Measurements from ENCODE around the gene DGCR6L. TPM values are rescaled to one million over a fixed set of nuclear protein-coding genes. Genes with fewer than 3 reads are reported as not detected.
"Not testable (repeated sequence)": the region's sequence is repeated elsewhere in the genome, so short reads cannot be mapped to it uniquely, and the experiment has no call there.

Gene DGCR6L
- total and polyA plus RNA-seq, 2 donors from 2014 or later = 35.3 to 137 TPM

- Histone ChIP-seq H3K27me3 (ENCODE audit: control insufficient read depth, insufficient read depth, low read length) (no peaks in the 10 kb centered on the region), H3K9me3 (ENCODE audit: control insufficient read depth in 2 of 3, insufficient read depth in 1 of 3, low read length in 3 of 3) (no peaks in the 10 kb centered on the region), H3K4me3 (ENCODE audit: low read length in 3 of 3) (no peak overlapping the region), H3K36me3 (ENCODE audit: control insufficient read depth in 2 of 3, insufficient read depth in 3 of 3, low read length in 3 of 3) (no peaks in the 10 kb centered on the region), H3K27ac (ENCODE audit: low read depth in 2 of 2, low read length in 2 of 2) (no peak overlapping the region), H3K4me1 (ENCODE audit: control insufficient read depth in 2 of 3, insufficient read depth in 2 of 3, low read depth in 1 of 3, low read length in 3 of 3) (no peaks in the 10 kb centered on the region), H3K9ac (ENCODE audit: low read length in 3 of 3) (no peak overlapping the region)
- FAIRE-seq (no peak), DNase-seq (no peak)
- intact Hi-C loops (cut with DNase I) = no loop called here
- TF ChIP-seq, protein P1, sequence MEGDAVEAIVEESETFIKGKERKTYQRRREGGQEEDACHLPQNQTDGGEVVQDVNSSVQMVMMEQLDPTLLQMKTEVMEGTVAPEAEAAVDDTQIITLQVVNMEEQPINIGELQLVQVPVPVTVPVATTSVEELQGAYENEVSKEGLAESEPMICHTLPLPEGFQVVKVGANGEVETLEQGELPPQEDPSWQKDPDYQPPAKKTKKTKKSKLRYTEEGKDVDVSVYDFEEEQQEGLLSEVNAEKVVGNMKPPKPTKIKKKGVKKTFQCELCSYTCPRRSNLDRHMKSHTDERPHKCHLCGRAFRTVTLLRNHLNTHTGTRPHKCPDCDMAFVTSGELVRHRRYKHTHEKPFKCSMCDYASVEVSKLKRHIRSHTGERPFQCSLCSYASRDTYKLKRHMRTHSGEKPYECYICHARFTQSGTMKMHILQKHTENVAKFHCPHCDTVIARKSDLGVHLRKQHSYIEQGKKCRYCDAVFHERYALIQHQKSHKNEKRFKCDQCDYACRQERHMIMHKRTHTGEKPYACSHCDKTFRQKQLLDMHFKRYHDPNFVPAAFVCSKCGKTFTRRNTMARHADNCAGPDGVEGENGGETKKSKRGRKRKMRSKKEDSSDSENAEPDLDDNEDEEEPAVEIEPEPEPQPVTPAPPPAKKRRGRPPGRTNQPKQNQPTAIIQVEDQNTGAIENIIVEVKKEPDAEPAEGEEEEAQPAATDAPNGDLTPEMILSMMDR (IDR thresholded peaks at IDR 0.05; ENCODE audit: borderline replicate concordance, extremely low read depth, insufficient read depth) = no peak
Observed at GRCh38 chr22:20275836-20276235, 44.0 kb downstream of the DGCR6L start.

DNA sequence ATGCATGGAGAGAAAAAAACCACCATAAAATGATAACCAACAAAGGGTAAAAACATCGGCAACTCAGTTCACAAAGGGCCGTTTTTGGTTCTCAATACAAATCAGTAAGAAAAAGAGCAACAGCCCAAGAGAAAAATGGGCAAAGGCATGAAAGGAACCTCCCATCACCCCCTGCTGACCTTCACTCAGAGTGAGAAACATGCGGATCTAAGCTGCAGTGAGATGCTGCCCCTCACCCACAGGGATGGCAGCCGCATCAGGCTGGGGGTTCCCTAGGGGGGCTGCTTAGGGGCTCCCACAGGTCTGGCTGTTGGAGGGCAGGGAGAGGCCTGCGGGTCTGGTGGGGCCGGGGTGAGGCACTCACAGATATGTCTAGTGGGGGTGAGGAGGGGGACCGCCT, 44.5 kb downstream of the DGCR6L start:
- H3K4me3 ChIP-seq (ENCODE audit: low read length in 3 of 3); H3K9ac ChIP-seq (ENCODE audit: low read length in 3 of 3); H3K27ac ChIP-seq (ENCODE audit: low read depth in 2 of 2, low read length in 2 of 2); H3K4me1 ChIP-seq (ENCODE audit: control insufficient read depth in 2 of 3, insufficient read depth in 2 of 3, low read depth in 1 of 3, low read length in 3 of 3); H3K36me3 ChIP-seq (ENCODE audit: control insufficient read depth in 2 of 3, insufficient read depth in 3 of 3, low read length in 3 of 3); FAIRE-seq; intact Hi-C loops (cut with DNase I); H3K27me3 ChIP-seq (ENCODE audit: control insufficient read depth, insufficient read depth, low read length); H3K9me3 ChIP-seq (ENCODE audit: control insufficient read depth in 2 of 3, insufficient read depth in 1 of 3, low read length in 3 of 3); DNase-seq: not testable (repeated sequence)

GRCh38 chr22:20274374-20274773, 45.5 kb downstream of the DGCR6L start:
- H3K36me3 ChIP-seq (ENCODE audit: control insufficient read depth in 2 of 3, insufficient read depth in 3 of 3, low read length in 3 of 3); intact Hi-C loops (cut with DNase I); H3K27me3 ChIP-seq (ENCODE audit: control insufficient read depth, insufficient read depth, low read length); H3K9ac ChIP-seq (ENCODE audit: low read length in 3 of 3); H3K4me3 ChIP-seq (ENCODE audit: low read length in 3 of 3); DNase-seq; H3K9me3 ChIP-seq (ENCODE audit: control insufficient read depth in 2 of 3, insufficient read depth in 1 of 3, low read length in 3 of 3); H3K4me1 ChIP-seq (ENCODE audit: control insufficient read depth in 2 of 3, insufficient read depth in 2 of 3, low read depth in 1 of 3, low read length in 3 of 3); H3K27ac ChIP-seq (ENCODE audit: low read depth in 2 of 2, low read length in 2 of 2); FAIRE-seq: not testable (repeated sequence)

DNA sequence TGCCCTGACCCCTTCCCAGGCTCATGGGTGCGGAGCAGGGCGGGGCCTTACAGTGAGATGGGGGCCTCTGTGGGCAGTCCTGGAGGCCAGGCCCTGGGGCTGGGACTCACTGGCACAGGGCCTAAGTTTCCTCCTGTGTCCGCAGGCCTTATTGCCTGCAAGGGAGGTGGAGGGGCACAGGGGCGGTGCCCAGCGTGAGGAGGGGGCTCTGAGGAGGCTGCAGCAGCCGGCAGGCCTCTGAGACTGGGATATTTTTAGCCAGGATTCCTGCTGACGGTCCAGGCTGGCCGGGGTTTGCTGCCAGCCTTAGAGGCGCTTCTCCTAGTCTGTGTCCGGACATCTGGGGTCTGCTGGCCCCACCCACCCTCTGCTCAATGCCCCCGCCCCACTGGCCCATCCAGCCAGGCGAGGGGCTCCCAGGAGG, 46.1 kb downstream of the DGCR6L start:
- H3K27ac ChIP-seq (ENCODE audit: low read depth in 2 of 2, low read length in 2 of 2) = no peak overlapping the region
- DNase-seq = no peak
- no peaks in the 10 kb centered on the region for H3K9me3 ChIP-seq (ENCODE audit: control insufficient read depth in 2 of 3, insufficient read depth in 1 of 3, low read length in 3 of 3)
- no peaks in the 10 kb centered on the region for H3K27me3 ChIP-seq (ENCODE audit: control insufficient read depth, insufficient read depth, low read length)
- no peak overlapping the region for H3K4me3 ChIP-seq (ENCODE audit: low read length in 3 of 3)
- H3K36me3 ChIP-seq (ENCODE audit: control insufficient read depth in 2 of 3, insufficient read depth in 3 of 3, low read length in 3 of 3) = no peaks in the 10 kb centered on the region
- H3K9ac ChIP-seq (ENCODE audit: low read length in 3 of 3) = no peak overlapping the region
- no peak for FAIRE-seq
- intact Hi-C loops (cut with DNase I) = no loop called here
- TF ChIP-seq, protein P1 (IDR thresholded peaks at IDR 0.05; ENCODE audit: borderline replicate concordance, extremely low read depth, insufficient read depth) = no peak
- no peaks in the 10 kb centered on the region for H3K4me1 ChIP-seq (ENCODE audit: control insufficient read depth in 2 of 3, insufficient read depth in 2 of 3, low read depth in 1 of 3, low read length in 3 of 3)

GRCh38 chr22:20272700-20273099, 47.2 kb downstream of the DGCR6L start:
- Histone ChIP-seq H3K4me1 (ENCODE audit: control insufficient read depth in 2 of 3, insufficient read depth in 2 of 3, low read depth in 1 of 3, low read length in 3 of 3) (no peaks in the 10 kb centered on the region), H3K4me3 (ENCODE audit: low read length in 3 of 3) (no peak overlapping the region), H3K9ac (ENCODE audit: low read length in 3 of 3) (no peak overlapping the region), H3K27me3 (ENCODE audit: control insufficient read depth, insufficient read depth, low read length) (no peaks in the 10 kb centered on the region), H3K27ac (ENCODE audit: low read depth in 2 of 2, low read length in 2 of 2) (no peak overlapping the region), H3K36me3 (ENCODE audit: control insufficient read depth in 2 of 3, insufficient read depth in 3 of 3, low read length in 3 of 3) (no peaks in the 10 kb centered on the region), H3K9me3 (ENCODE audit: control insufficient read depth in 2 of 3, insufficient read depth in 1 of 3, low read length in 3 of 3) (no peaks in the 10 kb centered on the region)
- TF ChIP-seq, protein P1 (IDR thresholded peaks at IDR 0.05; ENCODE audit: borderline replicate concordance, extremely low read depth, insufficient read depth) = no peak
- intact Hi-C loops (cut with DNase I) = no loop called here
- DNase-seq (no peak), FAIRE-seq (no peak)

All from kidney (tissue), 14 donors.